ENCODE data around the gene FBXO24.

DNA sequence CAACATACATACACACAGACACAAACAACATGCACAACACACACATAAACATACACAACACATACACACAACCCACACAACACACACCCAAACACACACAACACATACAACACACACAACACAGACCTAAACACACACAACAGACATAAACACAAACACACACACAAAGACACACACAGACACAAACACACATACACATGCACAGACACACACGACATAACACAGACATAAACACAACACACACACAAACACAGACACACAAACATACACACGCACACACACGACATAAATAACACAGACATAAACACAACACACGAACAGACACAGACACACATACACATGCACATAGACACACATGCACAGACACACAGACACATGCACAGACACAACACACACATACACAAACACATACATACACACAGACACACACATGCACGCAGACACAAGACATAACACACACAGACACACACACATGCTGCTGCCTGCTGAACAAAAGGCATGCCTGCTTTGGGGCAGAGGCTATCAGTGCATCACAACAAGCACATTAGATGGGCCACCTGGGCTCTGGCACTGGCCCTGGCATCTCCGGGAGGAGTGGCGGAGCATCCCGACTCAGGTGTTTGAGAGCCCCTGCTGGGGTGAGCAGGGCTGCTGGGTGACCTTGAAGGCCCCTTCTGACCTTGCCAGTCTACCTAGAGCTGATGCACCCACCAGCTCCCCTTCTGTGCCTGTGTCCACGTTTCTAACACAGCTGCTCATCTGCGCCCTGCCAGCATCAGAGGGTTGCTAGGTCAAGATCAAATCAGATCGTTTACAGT lies 5.5 kb upstream of the FBXO24 start:
- TF ChIP-seq EZH2 (IDR thresholded peaks at IDR 0.05) (no peak), EZH2phosphoT487 (IDR thresholded peaks at IDR 0.05) (no peak)
- TF ChIP-seq, protein P1, sequence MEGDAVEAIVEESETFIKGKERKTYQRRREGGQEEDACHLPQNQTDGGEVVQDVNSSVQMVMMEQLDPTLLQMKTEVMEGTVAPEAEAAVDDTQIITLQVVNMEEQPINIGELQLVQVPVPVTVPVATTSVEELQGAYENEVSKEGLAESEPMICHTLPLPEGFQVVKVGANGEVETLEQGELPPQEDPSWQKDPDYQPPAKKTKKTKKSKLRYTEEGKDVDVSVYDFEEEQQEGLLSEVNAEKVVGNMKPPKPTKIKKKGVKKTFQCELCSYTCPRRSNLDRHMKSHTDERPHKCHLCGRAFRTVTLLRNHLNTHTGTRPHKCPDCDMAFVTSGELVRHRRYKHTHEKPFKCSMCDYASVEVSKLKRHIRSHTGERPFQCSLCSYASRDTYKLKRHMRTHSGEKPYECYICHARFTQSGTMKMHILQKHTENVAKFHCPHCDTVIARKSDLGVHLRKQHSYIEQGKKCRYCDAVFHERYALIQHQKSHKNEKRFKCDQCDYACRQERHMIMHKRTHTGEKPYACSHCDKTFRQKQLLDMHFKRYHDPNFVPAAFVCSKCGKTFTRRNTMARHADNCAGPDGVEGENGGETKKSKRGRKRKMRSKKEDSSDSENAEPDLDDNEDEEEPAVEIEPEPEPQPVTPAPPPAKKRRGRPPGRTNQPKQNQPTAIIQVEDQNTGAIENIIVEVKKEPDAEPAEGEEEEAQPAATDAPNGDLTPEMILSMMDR (IDR thresholded peaks at IDR 0.05), result no peak
